Rectal smooth muscle tissue (tissue), 1 donor: ENCODE results near the gene KCNT1.
"Not testable (repeated sequence)": the region's sequence is repeated elsewhere in the genome, so short reads cannot be mapped to it uniquely, and the experiment has no call there.

Experiments used
- H3K27ac ChIP-seq: one replicate; pipeline ENCODE4 v1.7.0; 2013; ENCODE audit warnings: low read depth, low read length, inconsistent platforms
- H3K27me3 ChIP-seq: one replicate; pipeline ENCODE4 v1.7.0; 2013; ENCODE audit warnings: low read length; ENCODE audit not compliant: control insufficient read depth, insufficient read depth
- H3K36me3 ChIP-seq: one replicate; pipeline ENCODE4 v1.7.0; 2013; ENCODE audit warnings: low read length; ENCODE audit not compliant: control insufficient read depth, insufficient read depth
- H3K4me1 ChIP-seq: one replicate; pipeline ENCODE4 v1.7.0; 2013; ENCODE audit warnings: low read length; ENCODE audit not compliant: control insufficient read depth, insufficient read depth
- H3K4me3 ChIP-seq: one replicate; pipeline ENCODE4 v1.7.0; 2013; ENCODE audit warnings: low read length
- H3K9ac ChIP-seq: one replicate; pipeline ENCODE4 v1.7.0; 2013; ENCODE audit warnings: low read length

KCNT1 gene

GRCh38 chr9:135665795-135666189, 36.2 kb upstream of the KCNT1 start:
- Histone ChIP-seq H3K4me1 (no peaks in the 10 kb centered on the region), H3K27me3 (no peaks in the 10 kb centered on the region), H3K4me3 (no peak overlapping the region), H3K27ac (no peak overlapping the region), H3K9ac (no peak overlapping the region), H3K36me3 (no peaks in the 10 kb centered on the region)

- Histone ChIP-seq H3K4me1 (no peaks in the 10 kb centered on the region), H3K4me3 (no peak overlapping the region), H3K27ac (no peak overlapping the region), H3K36me3 (no peaks in the 10 kb centered on the region), H3K27me3 (no peaks in the 10 kb centered on the region), H3K9ac (no peak overlapping the region)
Observed at GRCh38 chr9:135666534-135667462, 35.2 kb upstream of the KCNT1 start.

- Histone ChIP-seq H3K36me3 (no peaks in the 10 kb centered on the region), H3K4me1 (no peaks in the 10 kb centered on the region), H3K27ac (no peak overlapping the region), H3K9ac (no peak overlapping the region), H3K4me3 (no peak overlapping the region), H3K27me3 (no peaks in the 10 kb centered on the region)
Observed at GRCh38 chr9:135667463-135668001, 34.5 kb upstream of the KCNT1 start.

- H3K4me1 ChIP-seq, H3K27ac ChIP-seq, H3K4me3 ChIP-seq, H3K9ac ChIP-seq, H3K36me3 ChIP-seq, H3K27me3 ChIP-seq: not testable (repeated sequence)
Observed at GRCh38 chr9:135669018-135669417, 33.0 kb upstream of the KCNT1 start.

GRCh38 chr9:135669616-135670285, 32.2 kb upstream of the KCNT1 start:
- Histone ChIP-seq H3K4me1 (no peaks in the 10 kb centered on the region), H3K36me3 (no peaks in the 10 kb centered on the region), H3K9ac (no peak overlapping the region), H3K4me3 (no peak overlapping the region), H3K27me3 (no peaks in the 10 kb centered on the region), H3K27ac (no peak overlapping the region)

GRCh38 chr9:135670721-135671590, 31.0 kb upstream of the KCNT1 start:
- H3K27me3 ChIP-seq, result no peaks in the 10 kb centered on the region
- H3K9ac ChIP-seq, result no peak overlapping the region
- H3K27ac ChIP-seq, result no peak overlapping the region
- no peaks in the 10 kb centered on the region for H3K36me3 ChIP-seq
- no peaks in the 10 kb centered on the region for H3K4me1 ChIP-seq
- H3K4me3 ChIP-seq, result no peak overlapping the region

GRCh38 chr9:135671591-135672041, 30.4 kb upstream of the KCNT1 start:
- Histone ChIP-seq H3K9ac (no peak overlapping the region), H3K4me1 (no peaks in the 10 kb centered on the region), H3K36me3 (no peaks in the 10 kb centered on the region), H3K27me3 (no peaks in the 10 kb centered on the region), H3K27ac (no peak overlapping the region), H3K4me3 (no peak overlapping the region)

GRCh38 chr9:135672786-135673185, 29.2 kb upstream of the KCNT1 start:
- H3K9ac ChIP-seq, H3K36me3 ChIP-seq, H3K4me1 ChIP-seq, H3K4me3 ChIP-seq, H3K27ac ChIP-seq, H3K27me3 ChIP-seq: not testable (repeated sequence)

- H3K36me3 ChIP-seq, result no peaks in the 10 kb centered on the region
- no peak overlapping the region for H3K27ac ChIP-seq
- no peaks in the 10 kb centered on the region for H3K27me3 ChIP-seq
- H3K4me3 ChIP-seq, result no peak overlapping the region
- H3K9ac ChIP-seq, result no peak overlapping the region
- H3K4me1 ChIP-seq, result no peaks in the 10 kb centered on the region
Observed at GRCh38 chr9:135673941-135674340, 28.0 kb upstream of the KCNT1 start.

GRCh38 chr9:135674977-135675376, 27.0 kb upstream of the KCNT1 start:
- Histone ChIP-seq H3K36me3 (no peaks in the 10 kb centered on the region), H3K4me1 (no peaks in the 10 kb centered on the region), H3K4me3 (no peak overlapping the region), H3K27me3 (no peaks in the 10 kb centered on the region), H3K9ac (no peak overlapping the region), H3K27ac (no peak overlapping the region)

- Histone ChIP-seq H3K9ac (no peak overlapping the region), H3K27me3 (no peaks in the 10 kb centered on the region), H3K4me3 (no peak overlapping the region), H3K27ac (no peak overlapping the region), H3K36me3 (no peaks in the 10 kb centered on the region), H3K4me1 (no peaks in the 10 kb centered on the region)
Observed at GRCh38 chr9:135676891-135677290, 25.1 kb upstream of the KCNT1 start.

- H3K27ac ChIP-seq, result no peak overlapping the region
- no peaks in the 10 kb centered on the region for H3K4me1 ChIP-seq
- no peaks in the 10 kb centered on the region for H3K27me3 ChIP-seq
- no peaks in the 10 kb centered on the region for H3K36me3 ChIP-seq
- H3K4me3 ChIP-seq, result no peak overlapping the region
- no peak overlapping the region for H3K9ac ChIP-seq
Observed at GRCh38 chr9:135677641-135678168, 24.3 kb upstream of the KCNT1 start.
